Stimulated activated naive CD8-positive, alpha-beta T cell treated with anti-CD3 and anti-CD28 coated beads, Interleukin-15, amount 100 ng/mL, for 72 hours (primary cell): ENCODE data around the gene MRPS12.
"Not testable (repeated sequence)": the region's sequence is repeated elsewhere in the genome, so short reads cannot be mapped to it uniquely, and the experiment has no call there.

ENCODE experiments used
- ATAC-seq: fragments of 150-1000 bp; cut with Tn5 transposase; 2 replicates; pipeline ENCODE4 v1.10.0; 2021; ENCODE audit warnings: mild to moderate bottlenecking, moderate library complexity
- DNase-seq, 2 donors: peaks; one replicate each; pipeline ENCODE4 v3.0.0; 2021 to 2022
- H3K27ac Mint-ChIP-seq, 2 donors: one replicate each; pipeline ENCODE4 v1.8.0; 2022; ENCODE audit warnings: mild to moderate bottlenecking in 2 of 2, mixed read lengths in 2 of 2, moderate library complexity in 2 of 2
- H3K27me3 Mint-ChIP-seq: one replicate; pipeline ENCODE4 v1.8.0; 2022; ENCODE audit warnings: mixed read lengths
- H3K4me1 Mint-ChIP-seq: one replicate; pipeline ENCODE4 v1.8.0; 2022; ENCODE audit warnings: mild to moderate bottlenecking, mixed read lengths
- H3K4me3 Mint-ChIP-seq, 2 donors: one replicate each; pipeline ENCODE4 v1.8.0; 2022; ENCODE audit warnings: mild to moderate bottlenecking in 2 of 2, mixed read lengths in 2 of 2, moderate library complexity in 1 of 2
- H3K9me3 Mint-ChIP-seq, 2 donors: one replicate each; pipeline ENCODE4 v1.8.0; 2022; ENCODE audit warnings: mixed read lengths in 2 of 2

MRPS12 gene

GRCh38 chr19:38930776-38931520, at the start of gene MRPS12:
Gene MRPS12 (plus strand): TSS chr19:38930944. CDS start chr19:38931295, 351 bp downstream.
- peak within 1 kb of the TSS; percentile 98 to 99 for H3K27ac Mint-ChIP-seq
- H3K27me3 Mint-ChIP-seq = no peaks in the 10 kb centered on the region
- peaks cover 0 to 8% of the 10 kb centered on the region in 2 donors for H3K9me3 Mint-ChIP-seq
- ATAC-seq (peak; percentile 98), DNase-seq (peak in 1 of 2 donors; percentile 99)
- H3K4me1 Mint-ChIP-seq = peaks cover 56% of the 10 kb centered on the region
- H3K4me3 Mint-ChIP-seq = peak within 1 kb of the TSS; percentile 87 to 94

- Mint-ChIP-seq H3K4me1 (peaks cover 20% of the 10 kb centered on the region), H3K27me3 (no peaks in the 10 kb centered on the region), H3K9me3 (no peaks in the 10 kb centered on the region), H3K27ac (peak overlapping the region in 1 of 2 donors; percentile 48), H3K4me3 (no peak overlapping the region)
- no peak for DNase-seq
- no peak for ATAC-seq
These were observed 47.5 kb upstream of the MRPS12 start for GRCh38 chr19:38883286-38883685.

- DNase-seq, H3K4me3 Mint-ChIP-seq, H3K27me3 Mint-ChIP-seq, ATAC-seq, H3K9me3 Mint-ChIP-seq, H3K27ac Mint-ChIP-seq: not testable (repeated sequence)
- peaks cover 10% of the 10 kb centered on the region for H3K4me1 Mint-ChIP-seq
These were observed 46.1 kb upstream of the MRPS12 start for GRCh38 chr19:38884691-38885090.

GRCh38 chr19:38888876-38889275, 41.9 kb upstream of the MRPS12 start:
- H3K4me3 Mint-ChIP-seq = no peak overlapping the region
- H3K27ac Mint-ChIP-seq = peak overlapping the region in 1 of 2 donors; percentile 54
- H3K4me1 Mint-ChIP-seq = peaks cover 5% of the 10 kb centered on the region
- ATAC-seq (no peak), DNase-seq (no peak)
- H3K27me3 Mint-ChIP-seq = no peaks in the 10 kb centered on the region
- H3K9me3 Mint-ChIP-seq = no peaks in the 10 kb centered on the region

GRCh38 chr19:38889803-38890202, 40.9 kb upstream of the MRPS12 start:
- Mint-ChIP-seq H3K4me1 (peaks cover 9% of the 10 kb centered on the region), H3K27ac (no peak overlapping the region), H3K27me3 (no peaks in the 10 kb centered on the region), H3K9me3 (no peaks in the 10 kb centered on the region), H3K4me3 (no peak overlapping the region)
- no peak for DNase-seq
- no peak for ATAC-seq

- H3K4me1 Mint-ChIP-seq = peaks cover 17% of the 10 kb centered on the region
- H3K27me3 Mint-ChIP-seq = no peaks in the 10 kb centered on the region
- H3K9me3 Mint-ChIP-seq = no peaks in the 10 kb centered on the region
- H3K27ac Mint-ChIP-seq = no peak overlapping the region
- no peak overlapping the region for H3K4me3 Mint-ChIP-seq
- no peak for DNase-seq
- ATAC-seq = no peak
These were observed 40.1 kb upstream of the MRPS12 start for GRCh38 chr19:38890686-38891085.

GRCh38 chr19:38891771-38892170, 39.0 kb upstream of the MRPS12 start:
- Mint-ChIP-seq H3K4me3 (no peak overlapping the region), H3K9me3 (no peaks in the 10 kb centered on the region), H3K4me1 (peaks cover 21% of the 10 kb centered on the region), H3K27ac (no peak overlapping the region), H3K27me3 (no peaks in the 10 kb centered on the region)
- ATAC-seq (no peak), DNase-seq (no peak)

- DNase-seq (no peak), ATAC-seq (no peak)
- H3K4me1 Mint-ChIP-seq = peaks cover 21% of the 10 kb centered on the region
- H3K27ac Mint-ChIP-seq = no peak overlapping the region
- H3K9me3 Mint-ChIP-seq = no peaks in the 10 kb centered on the region
- H3K27me3 Mint-ChIP-seq = no peaks in the 10 kb centered on the region
- peak overlapping the region in 1 of 2 donors; percentile 43 for H3K4me3 Mint-ChIP-seq
These were observed 37.9 kb upstream of the MRPS12 start for GRCh38 chr19:38892841-38893240.

- ATAC-seq = no peak
These were observed 37.4 kb upstream of the MRPS12 start for GRCh38 chr19:38893341-38893771.

GRCh38 chr19:38894968-38895367, 35.8 kb upstream of the MRPS12 start:
- H3K4me3 Mint-ChIP-seq = no peak overlapping the region
- no peak overlapping the region for H3K27ac Mint-ChIP-seq
- no peak for ATAC-seq
- DNase-seq = no peak
- peaks cover 35% of the 10 kb centered on the region for H3K4me1 Mint-ChIP-seq
- H3K27me3 Mint-ChIP-seq = no peaks in the 10 kb centered on the region
- H3K9me3 Mint-ChIP-seq = no peaks in the 10 kb centered on the region

More at GRCh38 chr19:38893341-38893771, 37.4 kb upstream of the MRPS12 start:
- Mint-ChIP-seq H3K27ac (no peak overlapping the region), H3K27me3 (no peaks in the 10 kb centered on the region), H3K4me1 (peaks cover 26% of the 10 kb centered on the region), H3K9me3 (no peaks in the 10 kb centered on the region), H3K4me3 (no peak overlapping the region)
- DNase-seq = no peak

- DNase-seq (no peak), ATAC-seq (peak; percentile 2)
- no peaks in the 10 kb centered on the region for H3K9me3 Mint-ChIP-seq
- H3K27ac Mint-ChIP-seq = peak overlapping the region; percentile 96 to 98
- H3K4me1 Mint-ChIP-seq = peaks cover 47% of the 10 kb centered on the region
- no peaks in the 10 kb centered on the region for H3K27me3 Mint-ChIP-seq
- H3K4me3 Mint-ChIP-seq = peak overlapping the region; percentile 92 to 99
These were observed 31.8 kb upstream of the MRPS12 start for GRCh38 chr19:38898788-38899446.

GRCh38 chr19:38899447-38900201, 31.1 kb upstream of the MRPS12 start, which contains the start of the genes NFKBIB and SIRT2:
Gene NFKBIB (plus strand): TSS chr19:38899969. CDS start chr19:38900033, 64 bp downstream.
Gene SIRT2 (minus strand): TSS chr19:38899618. CDS start chr19:38899521, 97 bp downstream.
- DNase-seq (peak; percentile 99 to 100), ATAC-seq (peak; percentile 95)
- H3K27me3 Mint-ChIP-seq = no peaks in the 10 kb centered on the region
- peaks cover 50% of the 10 kb centered on the region for H3K4me1 Mint-ChIP-seq
- H3K4me3 Mint-ChIP-seq = peak within 1 kb of the TSS; percentile 92 to 99
- H3K9me3 Mint-ChIP-seq = no peaks in the 10 kb centered on the region
- peak within 1 kb of the TSS; percentile 96 to 98 for H3K27ac Mint-ChIP-seq

GRCh38 chr19:38900202-38900629, 30.5 kb upstream of the MRPS12 start:
- ATAC-seq = no peak
- Mint-ChIP-seq H3K27me3 (no peaks in the 10 kb centered on the region), H3K9me3 (no peaks in the 10 kb centered on the region), H3K4me3 (peak overlapping the region; percentile 92 to 99), H3K4me1 (peaks cover 46% of the 10 kb centered on the region), H3K27ac (peak overlapping the region; percentile 60 to 95)
- no peak for DNase-seq

GRCh38 chr19:38900743-38901190, 30.0 kb upstream of the MRPS12 start:
- Mint-ChIP-seq H3K4me3 (peak overlapping the region; percentile 92 to 99), H3K4me1 (peaks cover 40% of the 10 kb centered on the region), H3K27ac (peak overlapping the region in 1 of 2 donors; percentile 0), H3K27me3 (no peaks in the 10 kb centered on the region), H3K9me3 (no peaks in the 10 kb centered on the region)
- DNase-seq = no peak
- ATAC-seq = no peak

- Mint-ChIP-seq H3K9me3 (no peaks in the 10 kb centered on the region), H3K4me3 (peak overlapping the region; percentile 55 to 92), H3K4me1 (peaks cover 37% of the 10 kb centered on the region), H3K27me3 (no peaks in the 10 kb centered on the region), H3K27ac (no peak overlapping the region)
- ATAC-seq = no peak
- DNase-seq = no peak
These were observed 29.1 kb upstream of the MRPS12 start for GRCh38 chr19:38901683-38902082.
